ENCODE results near the gene NUSAP1.
"Not testable (repeated sequence)": the region's sequence is repeated elsewhere in the genome, so short reads cannot be mapped to it uniquely, and the experiment has no call there.

NUSAP1 gene

DNA sequence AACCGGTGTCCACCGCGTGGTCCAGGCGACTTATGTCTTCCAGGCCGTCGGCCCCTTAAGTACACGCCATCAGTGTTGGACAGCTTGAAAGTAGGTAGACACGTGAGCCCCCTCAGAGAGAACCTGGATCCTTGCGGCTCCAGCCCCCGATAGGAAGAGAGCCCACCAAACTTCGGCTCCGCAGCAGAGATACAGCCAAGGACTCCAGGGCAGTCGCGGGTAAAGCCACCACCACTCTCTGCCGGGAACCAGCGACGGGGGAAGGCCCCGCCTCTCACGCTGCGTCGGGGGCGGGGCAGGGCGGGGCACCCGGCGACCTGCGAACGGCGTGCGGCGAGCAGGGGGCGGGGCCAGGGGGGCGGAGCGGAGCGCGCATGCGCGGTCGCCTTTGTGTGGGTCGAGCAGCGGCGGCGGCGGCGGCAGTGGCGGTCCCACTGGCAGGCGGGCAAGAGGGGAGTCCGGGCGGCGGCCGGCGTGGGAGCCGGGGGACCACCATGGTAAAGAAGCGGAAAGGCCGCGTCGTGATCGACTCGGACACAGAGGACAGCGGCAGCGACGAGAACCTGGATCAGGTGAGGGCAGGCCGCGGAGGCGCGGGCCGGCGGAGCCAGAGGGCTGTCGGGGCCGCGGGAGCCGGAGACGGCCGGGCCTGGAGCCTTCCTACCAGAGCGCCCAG lies 84.2 kb downstream of the NUSAP1 start, which contains the start of gene RTF1:
TSS of gene RTF1 (plus strand) at position 354 of the 676 bp plus-strand sequence. CDS start at position 375, 21 bp downstream.
- DNase-seq, result peak; percentile 71 to 92

DNA sequence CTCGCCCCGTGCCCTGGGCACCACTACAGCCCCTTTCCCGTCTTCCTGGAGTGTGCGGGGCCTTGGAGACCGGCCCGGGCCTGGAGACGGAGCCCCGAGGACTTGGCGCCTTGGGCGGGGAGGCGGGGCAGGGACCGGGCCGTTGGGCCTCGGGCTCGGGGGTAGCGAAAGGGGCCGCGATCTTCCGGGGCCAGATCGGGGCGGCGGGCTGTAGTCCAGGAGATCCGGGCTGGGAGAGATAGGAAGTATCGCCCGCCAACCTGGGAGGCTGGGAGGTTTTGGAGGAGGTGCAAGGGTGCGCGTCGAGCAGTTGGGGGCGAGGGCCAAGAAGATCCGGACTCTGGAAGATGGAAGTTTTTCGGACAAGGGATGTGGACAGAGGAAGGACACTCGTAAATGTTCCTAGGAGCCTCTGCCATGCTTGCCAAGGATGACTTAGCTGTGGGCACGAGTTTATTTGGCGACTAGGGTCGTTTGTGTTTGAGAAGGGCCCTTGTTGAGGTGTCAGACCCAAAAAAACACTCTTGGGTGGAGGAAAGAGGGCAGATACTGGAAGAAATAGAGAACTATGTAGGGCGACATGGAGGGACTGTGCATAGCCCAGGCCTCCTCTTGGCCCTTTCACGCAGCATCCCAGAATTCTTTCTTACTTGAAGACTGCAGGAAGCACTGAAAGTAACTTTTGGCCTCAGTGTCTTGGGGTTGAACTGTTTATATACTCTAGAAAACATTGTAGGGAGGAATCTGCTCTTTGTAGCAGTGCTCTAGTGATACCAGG lies 84.9 kb downstream of the NUSAP1 start:
- DNase-seq, result peak in 1 of 2 experiments; percentile 24

DNA sequence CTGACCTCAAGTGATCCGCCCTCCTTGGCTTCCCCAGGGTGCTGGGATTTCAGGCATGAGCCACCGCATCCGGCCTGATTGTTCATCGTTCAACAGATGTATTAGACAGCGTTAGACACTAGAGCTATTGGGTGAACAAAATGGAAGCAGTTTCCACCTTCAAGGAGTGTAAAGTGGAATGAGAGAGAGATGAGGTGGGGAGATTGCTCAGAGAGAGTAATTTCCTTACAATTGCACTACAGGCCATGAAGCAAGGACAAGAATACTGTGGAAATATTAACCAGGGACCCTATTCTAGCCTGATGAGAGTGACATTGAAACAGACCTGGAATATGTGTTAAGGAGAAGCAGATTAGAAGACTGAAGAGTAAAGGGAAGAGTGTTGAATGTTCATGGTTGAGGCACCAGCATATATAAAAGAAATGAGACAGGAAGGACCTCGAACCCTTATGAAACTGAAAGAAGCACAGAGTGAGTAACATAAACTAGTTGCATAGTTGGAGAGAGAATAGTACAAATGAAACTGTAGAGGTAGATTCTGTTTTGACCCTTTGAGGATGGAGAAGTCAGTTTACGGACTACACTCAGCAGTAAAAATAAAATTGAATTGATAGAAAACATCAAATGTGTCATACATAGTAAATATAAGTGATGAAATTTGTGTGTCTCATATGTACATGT lies 91.4 kb downstream of the NUSAP1 start:
- DNase-seq, result no peak

DNA sequence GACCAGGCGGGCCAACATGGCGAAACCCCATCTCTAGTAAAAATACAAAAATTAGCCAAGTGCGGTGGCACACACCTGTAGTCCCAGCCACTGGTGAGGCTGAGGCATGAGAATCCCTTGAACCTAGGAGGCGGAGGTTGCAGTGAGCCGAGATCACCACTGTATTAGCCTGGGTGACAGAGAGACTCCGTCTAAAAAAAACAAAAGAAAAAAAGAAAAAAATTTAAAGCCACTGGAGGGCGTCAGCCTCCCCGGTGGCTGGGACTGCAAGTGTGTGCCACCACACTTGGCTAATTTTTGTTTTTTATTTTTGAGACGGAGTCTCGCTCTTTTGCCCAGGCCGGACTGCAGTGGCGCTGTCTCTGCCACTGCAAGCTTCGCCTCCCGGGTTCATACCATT lies 92.1 kb downstream of the NUSAP1 start:
- no peak for DNase-seq

DNA sequence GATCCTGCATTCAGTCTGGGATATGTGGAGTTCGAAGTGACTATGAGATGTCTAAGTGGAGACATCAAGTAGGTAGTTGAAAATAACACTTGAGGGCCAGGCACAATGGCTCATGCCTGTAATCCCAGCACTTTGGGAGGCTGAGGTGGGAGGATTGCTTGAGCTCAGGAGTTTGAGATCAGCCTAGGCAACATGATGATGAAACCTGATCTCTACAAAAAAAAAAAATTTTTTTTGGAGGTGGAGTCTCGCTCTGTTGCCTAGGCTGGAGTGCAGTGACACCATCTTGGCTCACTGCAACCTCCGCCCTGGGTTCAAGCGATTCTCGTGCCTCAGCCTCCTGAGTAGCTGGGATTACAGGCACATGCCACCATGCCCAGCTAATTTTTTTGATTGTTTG lies 93.2 kb downstream of the NUSAP1 start:
- DNase-seq, result not testable (repeated sequence)

DNA sequence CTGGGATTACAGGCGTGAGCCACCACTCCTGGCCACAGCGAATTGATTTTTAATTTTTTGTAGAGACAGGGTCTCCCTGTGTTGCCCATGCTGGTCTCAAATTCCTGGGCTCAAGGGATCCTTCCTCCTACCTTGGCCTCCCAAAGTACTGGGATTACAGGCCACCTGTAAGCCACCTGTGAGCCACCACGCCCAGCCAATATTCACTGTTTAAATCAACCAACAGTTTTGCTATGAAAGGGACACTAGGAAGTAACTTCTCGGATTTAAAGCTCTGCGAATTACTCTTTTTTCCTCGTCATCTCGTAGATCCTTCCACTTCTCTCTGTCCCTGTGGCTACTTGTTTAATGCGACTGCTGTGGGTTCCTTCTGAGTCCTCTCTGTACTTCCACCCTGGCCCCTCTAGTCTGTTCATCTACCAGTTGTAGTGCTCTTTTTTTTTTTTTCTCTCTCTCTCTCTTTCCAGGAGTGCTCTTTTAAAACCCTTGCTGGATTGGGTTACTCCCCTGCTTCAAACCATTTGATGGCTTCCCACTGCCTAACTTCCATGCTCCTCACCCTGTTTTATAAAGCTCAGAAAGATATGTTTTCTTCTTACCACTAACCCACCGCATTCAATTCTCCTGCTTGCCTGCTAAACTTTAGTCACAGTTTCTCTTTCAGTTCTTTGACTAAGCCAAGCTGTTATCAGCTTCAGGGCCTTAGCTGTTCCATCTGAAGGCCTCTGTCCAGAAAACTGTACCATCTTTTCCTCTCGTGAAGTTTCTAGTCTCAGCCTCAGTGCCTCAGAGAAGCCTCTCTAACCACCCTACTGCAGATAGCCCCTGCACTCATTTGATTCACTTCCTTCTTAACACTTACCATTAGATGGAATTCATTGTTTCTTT lies 96.6 kb downstream of the NUSAP1 start:
- no peak for DNase-seq
